Measurements from ENCODE around the gene NANS. TPM values are rescaled to one million over a fixed set of nuclear protein-coding genes. Genes with fewer than 3 reads are reported as not detected.

The NANS gene
- total and polyA plus RNA-seq, 4 donors: 23.4 to 55.4 (median 42.8) TPM

- Histone ChIP-seq H3K27ac (ENCODE audit: low read depth in 1 of 2, low read length in 2 of 2) (peak overlapping the region; percentile 62 to 63), H3K9me3 (ENCODE audit: control insufficient read depth in 4 of 4, low read length in 3 of 4) (no peaks in the 10 kb centered on the region), H3K4me3 (ENCODE audit: low read depth in 1 of 3, low read length in 3 of 3) (no peak overlapping the region), H3K27me3 (ENCODE audit: control insufficient read depth in 4 of 4, insufficient read depth in 4 of 4, low read length in 3 of 4) (no peaks in the 10 kb centered on the region), H3K9ac (ENCODE audit: low read depth in 1 of 2, low read length in 2 of 2) (no peak overlapping the region), H3K4me1 (ENCODE audit: control insufficient read depth in 4 of 4, insufficient read depth in 4 of 4, low read length in 3 of 4) (peaks cover 16 to 30% (median 23%) of the 10 kb centered on the region in 4 donors), H3K36me3 (ENCODE audit: control insufficient read depth in 4 of 4, insufficient read depth in 3 of 4, low read depth in 1 of 4, low read length in 3 of 4) (peaks cover 5 to 14% (median 12%) of the 10 kb centered on the region in 4 donors)
- WGBS: 90% methylated on average over 2 of the region's 2 CpGs
- peak; percentile 42 for TF ChIP-seq SP1 (IDR thresholded peaks at IDR 0.05)
- TF ChIP-seq FOXA1 (IDR thresholded peaks at IDR 0.05): no peak
- TF ChIP-seq TAF1 (conservative IDR thresholded peaks at IDR 0.05): no peak
- TF ChIP-seq RAD21 (IDR thresholded peaks at IDR 0.05): peak in 1 of 2 donors; percentile 32
- TF ChIP-seq, protein P1, sequence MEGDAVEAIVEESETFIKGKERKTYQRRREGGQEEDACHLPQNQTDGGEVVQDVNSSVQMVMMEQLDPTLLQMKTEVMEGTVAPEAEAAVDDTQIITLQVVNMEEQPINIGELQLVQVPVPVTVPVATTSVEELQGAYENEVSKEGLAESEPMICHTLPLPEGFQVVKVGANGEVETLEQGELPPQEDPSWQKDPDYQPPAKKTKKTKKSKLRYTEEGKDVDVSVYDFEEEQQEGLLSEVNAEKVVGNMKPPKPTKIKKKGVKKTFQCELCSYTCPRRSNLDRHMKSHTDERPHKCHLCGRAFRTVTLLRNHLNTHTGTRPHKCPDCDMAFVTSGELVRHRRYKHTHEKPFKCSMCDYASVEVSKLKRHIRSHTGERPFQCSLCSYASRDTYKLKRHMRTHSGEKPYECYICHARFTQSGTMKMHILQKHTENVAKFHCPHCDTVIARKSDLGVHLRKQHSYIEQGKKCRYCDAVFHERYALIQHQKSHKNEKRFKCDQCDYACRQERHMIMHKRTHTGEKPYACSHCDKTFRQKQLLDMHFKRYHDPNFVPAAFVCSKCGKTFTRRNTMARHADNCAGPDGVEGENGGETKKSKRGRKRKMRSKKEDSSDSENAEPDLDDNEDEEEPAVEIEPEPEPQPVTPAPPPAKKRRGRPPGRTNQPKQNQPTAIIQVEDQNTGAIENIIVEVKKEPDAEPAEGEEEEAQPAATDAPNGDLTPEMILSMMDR (IDR thresholded peaks at IDR 0.05; ENCODE audit: low read depth, low read length, missing input control): no peak
- TF ChIP-seq RXRA (IDR thresholded peaks at IDR 0.05): peak; percentile 28 to 84
- peak; percentile 56 for TF ChIP-seq FOXA2 (IDR thresholded peaks at IDR 0.05)
- TF ChIP-seq, protein P2, sequence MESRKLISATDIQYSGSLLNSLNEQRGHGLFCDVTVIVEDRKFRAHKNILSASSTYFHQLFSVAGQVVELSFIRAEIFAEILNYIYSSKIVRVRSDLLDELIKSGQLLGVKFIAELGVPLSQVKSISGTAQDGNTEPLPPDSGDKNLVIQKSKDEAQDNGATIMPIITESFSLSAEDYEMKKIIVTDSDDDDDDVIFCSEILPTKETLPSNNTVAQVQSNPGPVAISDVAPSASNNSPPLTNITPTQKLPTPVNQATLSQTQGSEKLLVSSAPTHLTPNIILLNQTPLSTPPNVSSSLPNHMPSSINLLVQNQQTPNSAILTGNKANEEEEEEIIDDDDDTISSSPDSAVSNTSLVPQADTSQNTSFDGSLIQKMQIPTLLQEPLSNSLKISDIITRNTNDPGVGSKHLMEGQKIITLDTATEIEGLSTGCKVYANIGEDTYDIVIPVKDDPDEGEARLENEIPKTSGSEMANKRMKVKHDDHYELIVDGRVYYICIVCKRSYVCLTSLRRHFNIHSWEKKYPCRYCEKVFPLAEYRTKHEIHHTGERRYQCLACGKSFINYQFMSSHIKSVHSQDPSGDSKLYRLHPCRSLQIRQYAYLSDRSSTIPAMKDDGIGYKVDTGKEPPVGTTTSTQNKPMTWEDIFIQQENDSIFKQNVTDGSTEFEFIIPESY (IDR thresholded peaks at IDR 0.05): no peak
- TF ChIP-seq, protein P3, sequence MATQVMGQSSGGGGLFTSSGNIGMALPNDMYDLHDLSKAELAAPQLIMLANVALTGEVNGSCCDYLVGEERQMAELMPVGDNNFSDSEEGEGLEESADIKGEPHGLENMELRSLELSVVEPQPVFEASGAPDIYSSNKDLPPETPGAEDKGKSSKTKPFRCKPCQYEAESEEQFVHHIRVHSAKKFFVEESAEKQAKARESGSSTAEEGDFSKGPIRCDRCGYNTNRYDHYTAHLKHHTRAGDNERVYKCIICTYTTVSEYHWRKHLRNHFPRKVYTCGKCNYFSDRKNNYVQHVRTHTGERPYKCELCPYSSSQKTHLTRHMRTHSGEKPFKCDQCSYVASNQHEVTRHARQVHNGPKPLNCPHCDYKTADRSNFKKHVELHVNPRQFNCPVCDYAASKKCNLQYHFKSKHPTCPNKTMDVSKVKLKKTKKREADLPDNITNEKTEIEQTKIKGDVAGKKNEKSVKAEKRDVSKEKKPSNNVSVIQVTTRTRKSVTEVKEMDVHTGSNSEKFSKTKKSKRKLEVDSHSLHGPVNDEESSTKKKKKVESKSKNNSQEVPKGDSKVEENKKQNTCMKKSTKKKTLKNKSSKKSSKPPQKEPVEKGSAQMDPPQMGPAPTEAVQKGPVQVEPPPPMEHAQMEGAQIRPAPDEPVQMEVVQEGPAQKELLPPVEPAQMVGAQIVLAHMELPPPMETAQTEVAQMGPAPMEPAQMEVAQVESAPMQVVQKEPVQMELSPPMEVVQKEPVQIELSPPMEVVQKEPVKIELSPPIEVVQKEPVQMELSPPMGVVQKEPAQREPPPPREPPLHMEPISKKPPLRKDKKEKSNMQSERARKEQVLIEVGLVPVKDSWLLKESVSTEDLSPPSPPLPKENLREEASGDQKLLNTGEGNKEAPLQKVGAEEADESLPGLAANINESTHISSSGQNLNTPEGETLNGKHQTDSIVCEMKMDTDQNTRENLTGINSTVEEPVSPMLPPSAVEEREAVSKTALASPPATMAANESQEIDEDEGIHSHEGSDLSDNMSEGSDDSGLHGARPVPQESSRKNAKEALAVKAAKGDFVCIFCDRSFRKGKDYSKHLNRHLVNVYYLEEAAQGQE (IDR thresholded peaks at IDR 0.05): no peak
- TF ChIP-seq NR2F2 (IDR thresholded peaks at IDR 0.05): no peak
- peak in 1 of 2 donors; percentile 76 for TF ChIP-seq JUND (IDR thresholded peaks at IDR 0.05)
- TF ChIP-seq HNF4G (IDR thresholded peaks at IDR 0.05): no peak
- TF ChIP-seq HNF4A (conservative IDR thresholded peaks at IDR 0.05): peak; percentile 82 to 92
- no peak for TF ChIP-seq EGR1 (IDR thresholded peaks at IDR 0.05; ENCODE audit: low read depth in 2 of 2)
- TF ChIP-seq GABPA (IDR thresholded peaks at IDR 0.05 in 1 of 2, conservative IDR thresholded peaks at IDR 0.05 in 1 of 2): peak in 1 of 2 donors; percentile 35
- TF ChIP-seq, protein P4, sequence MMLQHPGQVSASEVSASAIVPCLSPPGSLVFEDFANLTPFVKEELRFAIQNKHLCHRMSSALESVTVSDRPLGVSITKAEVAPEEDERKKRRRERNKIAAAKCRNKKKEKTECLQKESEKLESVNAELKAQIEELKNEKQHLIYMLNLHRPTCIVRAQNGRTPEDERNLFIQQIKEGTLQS (IDR thresholded peaks at IDR 0.05): peak; percentile 33
- TF ChIP-seq YY1 (IDR thresholded peaks at IDR 0.05): no peak
- TF ChIP-seq, protein P5, sequence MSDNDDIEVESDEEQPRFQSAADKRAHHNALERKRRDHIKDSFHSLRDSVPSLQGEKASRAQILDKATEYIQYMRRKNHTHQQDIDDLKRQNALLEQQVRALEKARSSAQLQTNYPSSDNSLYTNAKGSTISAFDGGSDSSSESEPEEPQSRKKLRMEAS (IDR thresholded peaks at IDR 0.05): peak; percentile 85
- DNase-seq (ENCODE audit: low spot score): no peak
These were observed 26.5 kb downstream of the NANS start for GRCh38 chr9:98083061-98083501.
